Common myeloid progenitor, CD34-positive (primary cell): ENCODE data around the gene RPRD1B.
A peak's percentile ranks its signal among the peaks of the same experiment; 100 is the strongest.

ENCODE experiments used
- CTCF ChIA-PET: fragments of 350-600 bp; sonication (Branson Sonifier 250); formaldehyde crosslinking; loops from one replicate; lab custom pipeline; 2021; ENCODE audit warnings: antibody characterized with exemption; lab: Charles Lee
- POLR2A ChIA-PET: fragments of 350-600 bp; sonication (Branson Sonifier 250); formaldehyde crosslinking; loops from one replicate; lab custom pipeline; 2021; ENCODE audit warnings: antibody characterized with exemption; lab: Charles Lee
- DNase-seq, 3 donors: peaks; one replicate each; pipeline versions ENCODE4 v3.0.0 to v3.0.0-alpha.2; 2013
- H3K27ac ChIP-seq, 2 experiments: 1 replicate in 1 of 2; 2 replicates in 1 of 2; pipeline ENCODE4 v1.7.0; 2013; ENCODE audit warnings: inconsistent platforms in 2 of 2, low read length in 2 of 2, mild to moderate bottlenecking in 2 of 2, low read depth in 1 of 2, moderate library complexity in 1 of 2; ENCODE audit not compliant: severe bottlenecking in 2 of 2, insufficient read depth in 1 of 2, poor library complexity in 1 of 2
- H3K27me3 ChIP-seq, 5 experiments: replicated peaks in 2 of 5; 1 replicate in 3 of 5; 2 replicates in 2 of 5; pipeline versions ENCODE4 v1.6.1 to v1.7.0; 2013; ENCODE audit warnings: low read length in 4 of 5, mild to moderate bottlenecking in 2 of 5, moderate library complexity in 2 of 5, inconsistent platforms in 1 of 5; ENCODE audit not compliant: insufficient read depth in 5 of 5, control insufficient read depth in 4 of 5
- H3K36me3 ChIP-seq, 4 experiments: 1 replicate in 2 of 4; 2 replicates in 2 of 4; pipeline versions ENCODE4 v1.6.1 to v1.7.0; 2013; ENCODE audit warnings: low read length in 3 of 4, control low read depth in 1 of 4, mild to moderate bottlenecking in 1 of 4; ENCODE audit not compliant: control insufficient read depth in 4 of 4, insufficient read depth in 4 of 4
- H3K4me1 ChIP-seq, 4 experiments: 1 replicate in 3 of 4; 2 replicates in 1 of 4; pipeline versions ENCODE4 v1.6.1 to v1.7.1; 2013; ENCODE audit warnings: low read length in 3 of 4, mild to moderate bottlenecking in 3 of 4, control low read depth in 1 of 4, inconsistent platforms in 1 of 4, moderate library complexity in 1 of 4; ENCODE audit not compliant: control insufficient read depth in 4 of 4, insufficient read depth in 4 of 4; ENCODE audit errors: control extremely low read depth in 1 of 4
- H3K4me3 ChIP-seq, 7 experiments: 1 replicate in 4 of 7; 2 replicates in 3 of 7; pipeline versions ENCODE4 v1.5.1 to v1.7.0; 2013; ENCODE audit warnings: mild to moderate bottlenecking in 7 of 7, low read length in 6 of 7, moderate library complexity in 6 of 7, inconsistent platforms in 2 of 7, low read depth in 2 of 7, control low read depth in 1 of 7; ENCODE audit not compliant: insufficient read depth in 4 of 7, control insufficient read depth in 1 of 7; ENCODE audit errors: extremely low read depth in 1 of 7
- H3K9me3 ChIP-seq, 5 experiments: 1 replicate in 4 of 5; 2 replicates in 1 of 5; pipeline versions ENCODE4 v1.6.1 to v1.7.1; 2013; ENCODE audit warnings: low read length in 4 of 5, mild to moderate bottlenecking in 2 of 5, inconsistent platforms in 1 of 5, low read depth in 1 of 5, moderate library complexity in 1 of 5; ENCODE audit not compliant: control insufficient read depth in 4 of 5, insufficient read depth in 2 of 5; ENCODE audit errors: control extremely low read depth in 1 of 5
- WGBS: methylation state at CpG from one replicate; pipeline ENCODE4 v1.1.5; 2013; ENCODE audit not compliant: insufficient coverage; 5-methylcytosine and 5-hydroxymethylcytosine counted together

The RPRD1B gene

GRCh38 chr20:38132910-38133501 lies 99.5 kb downstream of the RPRD1B start:
- ChIA-PET POLR2A (no interaction called here), CTCF (interaction anchor here (1.5 kb wide), 1 partner anchor 21 kb away, joined by 3 read pairs; no protein-coding TSS in a partner anchor)
- H3K9me3 ChIP-seq: no peaks in the 10 kb centered on the region
- H3K27me3 ChIP-seq: peaks cover 0 to 2% (median 0%) of the 10 kb centered on the region in 5 experiments
- no peak overlapping the region for H3K4me3 ChIP-seq
- no peak for DNase-seq
- no peak overlapping the region for H3K27ac ChIP-seq
- no peaks in the 10 kb centered on the region for H3K36me3 ChIP-seq
- peaks cover 0 to 17% (median 14%) of the 10 kb centered on the region in 4 experiments for H3K4me1 ChIP-seq
- 98% methylated on average over 9 of the region's 11 CpGs for WGBS

- H3K4me1 ChIP-seq: peaks cover 0 to 17% (median 14%) of the 10 kb centered on the region in 4 experiments
- CTCF ChIA-PET: no interaction called here
- H3K9me3 ChIP-seq: no peaks in the 10 kb centered on the region
- H3K27me3 ChIP-seq: peaks cover 0 to 2% (median 0%) of the 10 kb centered on the region in 5 experiments
- no peak for DNase-seq
- peak overlapping the region in 1 of 7 experiments; percentile 6 for H3K4me3 ChIP-seq
- POLR2A ChIA-PET: no interaction called here
- WGBS: 100% methylated on average over 8 of the region's 10 CpGs
- no peak overlapping the region for H3K27ac ChIP-seq
- H3K36me3 ChIP-seq: no peaks in the 10 kb centered on the region
Measured at GRCh38 chr20:38133680-38134426, 100.3 kb downstream of the RPRD1B start.

GRCh38 chr20:38134427-38135270 lies 101.1 kb downstream of the RPRD1B start:
- H3K36me3 ChIP-seq: no peaks in the 10 kb centered on the region
- POLR2A ChIA-PET: no interaction called here
- H3K27ac ChIP-seq: no peak overlapping the region
- CTCF ChIA-PET: interaction anchor here (0.6 kb wide), 1 partner anchor 20 kb away, joined by 3 read pairs; no protein-coding TSS in a partner anchor
- no peaks in the 10 kb centered on the region for H3K9me3 ChIP-seq
- peaks cover 0 to 2% (median 0%) of the 10 kb centered on the region in 5 experiments for H3K27me3 ChIP-seq
- peak overlapping the region in 1 of 7 experiments; percentile 12 for H3K4me3 ChIP-seq
- H3K4me1 ChIP-seq: peaks cover 0 to 17% (median 14%) of the 10 kb centered on the region in 4 experiments
- DNase-seq: peak in 2 of 3 donors; percentile 68 to 76
- WGBS: 42% methylated on average over 7 of the region's 9 CpGs

- 96% methylated on average over 3 of the region's 7 CpGs for WGBS
- H3K27me3 ChIP-seq: peaks cover 0 to 2% (median 0%) of the 10 kb centered on the region in 5 experiments
- peaks cover 0 to 17% (median 14%) of the 10 kb centered on the region in 4 experiments for H3K4me1 ChIP-seq
- no peaks in the 10 kb centered on the region for H3K9me3 ChIP-seq
- ChIA-PET CTCF (interaction anchor here (0.6 kb wide), 1 partner anchor 21 kb away, joined by 3 read pairs; no protein-coding TSS in a partner anchor), POLR2A (no interaction called here)
- no peak overlapping the region for H3K4me3 ChIP-seq
- peak in 2 of 3 donors; percentile 25 to 29 for DNase-seq
- H3K27ac ChIP-seq: no peak overlapping the region
- no peaks in the 10 kb centered on the region for H3K36me3 ChIP-seq
Measured at GRCh38 chr20:38135271-38135650, 101.7 kb downstream of the RPRD1B start.

- Histone ChIP-seq H3K27me3 (peaks cover 0 to 2% (median 0%) of the 10 kb centered on the region in 5 experiments), H3K27ac (no peak overlapping the region), H3K36me3 (no peaks in the 10 kb centered on the region), H3K4me1 (peaks cover 0 to 17% (median 14%) of the 10 kb centered on the region in 4 experiments), H3K4me3 (no peak overlapping the region), H3K9me3 (no peaks in the 10 kb centered on the region)
- 96% methylated on average over 28 of the region's 28 CpGs for WGBS
- CTCF ChIA-PET: interaction anchor here (0.6 kb wide), 1 partner anchor 22 kb away, joined by 3 read pairs; no protein-coding TSS in a partner anchor
- POLR2A ChIA-PET: no interaction called here
- DNase-seq: no peak
Measured at GRCh38 chr20:38135651-38136420, 102.3 kb downstream of the RPRD1B start.

GRCh38 chr20:38136421-38137245 lies 103.1 kb downstream of the RPRD1B start:
- H3K9me3 ChIP-seq: no peaks in the 10 kb centered on the region
- H3K27me3 ChIP-seq: peaks cover 0 to 2% (median 0%) of the 10 kb centered on the region in 5 experiments
- no peak overlapping the region for H3K27ac ChIP-seq
- POLR2A ChIA-PET: no interaction called here
- no peak for DNase-seq
- no peaks in the 10 kb centered on the region for H3K36me3 ChIP-seq
- WGBS: 95% methylated on average over 13 of the region's 14 CpGs
- no peak overlapping the region for H3K4me3 ChIP-seq
- CTCF ChIA-PET: interaction anchor here (1.1 kb wide), 1 partner anchor 57 kb away, joined by 3 read pairs; no protein-coding TSS in a partner anchor
- H3K4me1 ChIP-seq: peaks cover 0 to 17% (median 14%) of the 10 kb centered on the region in 4 experiments
